Upper lobe of left lung (tissue), 6 donors: ENCODE data around the gene AGBL4. TPM values are rescaled to one million over a fixed set of nuclear protein-coding genes. Genes with fewer than 3 reads are reported as not detected.
A peak's percentile ranks its signal among the peaks of the same experiment; 100 is the strongest.

ENCODE experiments used
- ATAC-seq, 2 donors: fragments of 200-7000 bp; cut with Tn5 transposase; one replicate each; pipeline ENCODE4 v1.9.1; 2022; ENCODE audit warnings: mild to moderate bottlenecking in 2 of 2, moderate library complexity in 2 of 2; ENCODE audit not compliant: low FRiP score in 2 of 2
- DNase-seq, 2 donors: peaks; one replicate each; pipeline ENCODE4 v3.0.0-alpha.2; 2019 to 2020
- H3K27ac ChIP-seq, 4 donors: fragments of 200-600 bp; sonication (generic); one replicate each; pipeline ENCODE4 v1.5.1; 2016 to 2019
- H3K27me3 ChIP-seq, 4 donors: fragments of 200-600 bp; sonication (generic); one replicate each; pipeline ENCODE4 v1.5.1; 2017 to 2019
- H3K36me3 ChIP-seq, 4 donors: fragments of 200-600 bp; sonication (generic); one replicate each; pipeline ENCODE4 v1.5.1; 2016 to 2019
- H3K4me1 ChIP-seq, 4 donors: fragments of 200-600 bp; sonication (generic); one replicate each; pipeline ENCODE4 v1.5.1; 2018 to 2019
- H3K4me3 ChIP-seq, 4 donors: fragments of 200-600 bp; sonication (generic); one replicate each; pipeline ENCODE4 v1.5.1; 2017 to 2019; ENCODE audit warnings: mild to moderate bottlenecking in 2 of 4, moderate library complexity in 1 of 4
- H3K9me3 ChIP-seq, 4 donors: fragments of 200-600 bp; sonication (generic); one replicate each; pipeline ENCODE4 v1.5.1; 2018 to 2019
- EP300 ChIP-seq, 4 donors: sonication (generic); formaldehyde crosslinking; IDR thresholded peaks; one replicate each; pipeline ENCODE4 v1.5.1; 2017; ENCODE audit warnings: antibody characterized with exemption in 4 of 4, control low read depth in 2 of 4
- POLR2A ChIP-seq, 4 donors: fragments of 450-650 bp; IDR thresholded peaks; one replicate each; pipeline ENCODE4 v1.5.1; 2016 to 2017; ENCODE audit warnings: antibody characterized with exemption in 4 of 4, mild to moderate bottlenecking in 2 of 4
- POLR2AphosphoS5 ChIP-seq, 2 donors: sonication (generic); formaldehyde crosslinking; IDR thresholded peaks; one replicate each; pipeline ENCODE4 v1.5.1; 2017; ENCODE audit warnings: antibody characterized with exemption in 2 of 2
- WGBS, 2 donors: methylation state at CpG; one replicate each; pipeline ENCODE4 v1.1.5; 2017 to 2018; 5-methylcytosine and 5-hydroxymethylcytosine counted together
- total RNA-seq, 6 donors: library from RNA; depleted of rRNA in 4 of 6; stranded (reverse); fragments of >200 nt in 4 of 6; gene quantifications; one replicate each; pipeline versions ENCODE4 v1.1.0 to v1.2.1, GENCODE V29; 2016 to 2021
- TF ChIP-seq, protein P1 (sequence below), 6 experiments: fragments of 450-650 bp in 4 of 6; fragments of 200-600 bp in 2 of 6; sonication (generic) in 2 of 6; IDR thresholded peaks; one replicate each; pipeline ENCODE4 v1.5.1; 2016 to 2019; ENCODE audit warnings: antibody characterized with exemption in 6 of 6
- donor health status: DM: no; HTN: no; CAD: no; lungs with moderate emphysema.
- donor health status: DM: no; HTN: yes; CAD: no; lungs with severe emphysema.

The AGBL4 gene
- total RNA-seq, 6 donors from 2014 or later: 0.57 to 10.5 (median 1.5) TPM

DNA sequence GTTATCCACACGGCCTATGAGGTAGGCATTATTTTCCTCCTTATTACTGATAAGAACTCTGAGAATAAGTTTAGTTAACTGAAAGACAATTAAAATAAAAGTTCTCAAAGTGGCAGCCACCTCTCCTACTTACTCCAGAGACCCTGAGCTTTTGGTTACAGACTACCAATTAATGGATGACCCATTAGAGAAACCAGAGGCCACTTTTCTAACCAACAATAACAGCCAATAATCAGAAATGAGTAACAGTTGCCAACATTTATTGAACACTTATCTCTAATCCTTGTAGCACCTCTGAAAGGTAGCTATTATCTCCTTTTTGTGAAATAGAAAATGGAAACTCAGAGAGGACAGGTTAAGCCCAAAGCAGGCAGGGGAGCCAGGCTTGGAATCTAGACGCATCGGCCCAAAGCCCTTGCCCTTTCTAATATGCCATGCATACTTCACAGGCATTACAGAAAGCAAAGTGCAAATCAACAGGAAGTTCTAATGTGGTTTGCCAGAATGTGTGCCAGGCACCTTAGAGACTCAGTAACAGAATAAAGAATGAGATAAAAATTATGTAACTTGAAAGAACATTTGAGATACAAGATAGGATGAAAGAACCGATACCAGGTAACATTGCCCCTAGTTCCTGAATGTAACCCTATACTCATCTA is 1297.1 kb downstream of the AGBL4 start:
- Histone ChIP-seq H3K36me3 (peaks cover 0 to 13% (median 0%) of the 10 kb centered on the region in 4 donors), H3K4me3 (no peak overlapping the region), H3K4me1 (no peaks in the 10 kb centered on the region), H3K9me3 (no peaks in the 10 kb centered on the region), H3K27me3 (no peaks in the 10 kb centered on the region), H3K27ac (no peak overlapping the region)
- no peak for DNase-seq
- WGBS, 2 donors: 91 to 93% methylated on average over 4 of the region's 4 CpGs
- TF ChIP-seq, protein P1, sequence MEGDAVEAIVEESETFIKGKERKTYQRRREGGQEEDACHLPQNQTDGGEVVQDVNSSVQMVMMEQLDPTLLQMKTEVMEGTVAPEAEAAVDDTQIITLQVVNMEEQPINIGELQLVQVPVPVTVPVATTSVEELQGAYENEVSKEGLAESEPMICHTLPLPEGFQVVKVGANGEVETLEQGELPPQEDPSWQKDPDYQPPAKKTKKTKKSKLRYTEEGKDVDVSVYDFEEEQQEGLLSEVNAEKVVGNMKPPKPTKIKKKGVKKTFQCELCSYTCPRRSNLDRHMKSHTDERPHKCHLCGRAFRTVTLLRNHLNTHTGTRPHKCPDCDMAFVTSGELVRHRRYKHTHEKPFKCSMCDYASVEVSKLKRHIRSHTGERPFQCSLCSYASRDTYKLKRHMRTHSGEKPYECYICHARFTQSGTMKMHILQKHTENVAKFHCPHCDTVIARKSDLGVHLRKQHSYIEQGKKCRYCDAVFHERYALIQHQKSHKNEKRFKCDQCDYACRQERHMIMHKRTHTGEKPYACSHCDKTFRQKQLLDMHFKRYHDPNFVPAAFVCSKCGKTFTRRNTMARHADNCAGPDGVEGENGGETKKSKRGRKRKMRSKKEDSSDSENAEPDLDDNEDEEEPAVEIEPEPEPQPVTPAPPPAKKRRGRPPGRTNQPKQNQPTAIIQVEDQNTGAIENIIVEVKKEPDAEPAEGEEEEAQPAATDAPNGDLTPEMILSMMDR (IDR thresholded peaks at IDR 0.05): no peak
- TF ChIP-seq EP300 (IDR thresholded peaks at IDR 0.05) (no peak), POLR2A (IDR thresholded peaks at IDR 0.05) (no peak), POLR2AphosphoS5 (IDR thresholded peaks at IDR 0.05) (no peak)
- no peak for ATAC-seq

DNA sequence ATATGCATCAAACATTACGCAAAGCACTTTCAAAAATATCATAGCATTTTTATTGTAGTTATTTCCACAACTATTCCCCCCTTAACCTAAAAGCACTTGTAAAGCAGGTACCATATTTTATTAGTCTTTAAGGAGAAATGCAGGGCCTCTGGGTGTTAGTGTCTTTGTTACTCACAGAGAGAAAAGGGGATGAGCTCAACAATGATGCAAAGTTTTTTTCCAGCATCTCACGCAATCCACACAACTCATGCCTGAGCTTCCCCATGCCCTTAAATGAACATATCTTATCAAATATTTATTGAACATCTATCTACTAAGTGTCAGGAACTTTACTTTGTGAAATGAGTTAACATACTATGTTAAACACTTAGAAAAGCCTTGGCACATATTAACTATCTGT is 1297.6 kb downstream of the AGBL4 start:
- H3K4me3 ChIP-seq: no peak overlapping the region
- H3K36me3 ChIP-seq: peaks cover 0 to 9% (median 0%) of the 10 kb centered on the region in 4 donors
- WGBS, 2 donors: 94 to 96% methylated on average over 2 of the region's 2 CpGs
- no peak overlapping the region for H3K27ac ChIP-seq
- no peaks in the 10 kb centered on the region for H3K27me3 ChIP-seq
- ATAC-seq (no peak), DNase-seq (no peak)
- no peak for TF ChIP-seq EP300 (IDR thresholded peaks at IDR 0.05)
- TF ChIP-seq POLR2A (IDR thresholded peaks at IDR 0.05): no peak
- no peak for TF ChIP-seq POLR2AphosphoS5 (IDR thresholded peaks at IDR 0.05)
- TF ChIP-seq, protein P1 (IDR thresholded peaks at IDR 0.05): no peak
- no peaks in the 10 kb centered on the region for H3K4me1 ChIP-seq
- no peaks in the 10 kb centered on the region for H3K9me3 ChIP-seq

DNA sequence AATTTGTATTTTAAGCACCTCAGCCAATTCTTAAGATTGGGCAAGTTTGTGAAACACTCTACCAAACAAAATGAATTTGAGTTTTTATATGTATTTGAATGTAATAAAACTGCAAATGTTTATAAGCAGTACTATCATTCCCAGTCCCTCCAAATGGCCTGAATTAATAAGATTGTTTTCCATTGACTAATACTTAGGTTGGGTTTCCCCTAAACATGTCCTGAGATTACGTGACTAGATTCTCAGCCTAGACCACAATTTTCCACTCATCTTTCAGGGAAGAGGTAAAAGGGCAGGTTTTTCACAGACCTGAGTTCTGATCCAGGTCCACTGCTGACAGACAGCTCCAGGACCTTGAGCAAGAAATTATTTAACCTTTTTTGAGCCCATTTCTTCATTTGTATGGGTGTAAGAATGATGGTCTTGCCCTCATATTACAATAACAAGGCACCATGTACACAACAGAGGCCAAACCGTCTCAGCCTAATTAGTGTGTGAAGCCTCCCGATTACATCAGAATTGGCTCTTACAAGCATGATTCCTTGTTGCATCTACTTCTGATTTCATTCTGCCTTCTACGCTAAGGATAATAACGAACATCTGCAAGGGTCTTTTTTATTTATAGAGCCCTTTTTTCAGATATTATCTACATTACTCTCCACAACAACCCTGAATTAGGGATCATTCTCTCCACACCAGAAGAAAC is 1298.3 kb downstream of the AGBL4 start:
- Histone ChIP-seq H3K4me3 (no peak overlapping the region), H3K27me3 (no peaks in the 10 kb centered on the region), H3K27ac (no peak overlapping the region), H3K4me1 (no peaks in the 10 kb centered on the region), H3K9me3 (no peaks in the 10 kb centered on the region), H3K36me3 (peaks cover 0 to 9% (median 0%) of the 10 kb centered on the region in 4 donors)
- WGBS, 2 donors: 84 to 90% methylated on average over 5 of the region's 5 CpGs
- DNase-seq: no peak
- ATAC-seq: peak in 1 of 2 donors; percentile 46
- no peak for TF ChIP-seq EP300 (IDR thresholded peaks at IDR 0.05)
- TF ChIP-seq, protein P1 (IDR thresholded peaks at IDR 0.05): no peak
- no peak for TF ChIP-seq POLR2AphosphoS5 (IDR thresholded peaks at IDR 0.05)
- no peak for TF ChIP-seq POLR2A (IDR thresholded peaks at IDR 0.05)

DNA sequence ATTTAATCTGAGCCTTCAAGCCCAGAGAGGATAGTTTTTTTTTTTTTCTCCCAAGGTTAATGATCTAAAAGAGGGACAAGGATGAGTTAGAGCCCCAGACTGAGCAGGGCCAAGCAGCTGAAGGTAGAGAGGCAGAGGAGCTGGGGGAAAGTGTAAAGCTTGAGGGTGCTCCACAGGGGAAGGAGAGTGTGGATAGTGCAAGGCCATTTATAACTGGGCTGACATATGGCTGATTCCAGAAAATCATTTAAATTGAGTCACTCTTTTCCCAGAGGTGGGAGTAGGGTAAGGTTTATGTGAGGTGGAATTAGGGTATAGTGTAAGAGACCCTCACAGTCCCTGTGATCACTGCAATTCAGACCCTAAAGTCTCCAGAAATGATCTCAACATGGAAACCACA is 1302.8 kb downstream of the AGBL4 start:
- no peak overlapping the region for H3K27ac ChIP-seq
- H3K27me3 ChIP-seq: no peaks in the 10 kb centered on the region
- TF ChIP-seq, protein P1 (IDR thresholded peaks at IDR 0.05): no peak
- TF ChIP-seq POLR2AphosphoS5 (IDR thresholded peaks at IDR 0.05) (no peak), EP300 (IDR thresholded peaks at IDR 0.05) (no peak), POLR2A (IDR thresholded peaks at IDR 0.05) (no peak)
- DNase-seq (no peak), ATAC-seq (no peak)
- H3K4me3 ChIP-seq: no peak overlapping the region
- H3K36me3 ChIP-seq: no peaks in the 10 kb centered on the region
- no peaks in the 10 kb centered on the region for H3K9me3 ChIP-seq
- peaks cover 0 to 21% (median 2%) of the 10 kb centered on the region in 4 donors for H3K4me1 ChIP-seq
